GM23338 (cell line): Measurements from ENCODE around the gene TJAP1. TPM values are rescaled to one million over a fixed set of nuclear protein-coding genes. Genes with fewer than 3 reads are reported as not detected.

Source experiments
- ATAC-seq: fragments of 200-7000 bp; cut with Tn5 transposase; 3 replicates; pipeline ENCODE4 v1.9.1; 2020
- DNase-seq: peaks from one replicate; pipeline ENCODE4 v3.0.0-alpha.2; 2015; ENCODE audit warnings: low spot score
- H2AFZ ChIP-seq: fragments of 200-600 bp; sonication (generic); 2 replicates; pipeline ENCODE4 v1.8.0; 2016; ENCODE audit warnings: antibody characterized with exemption, mild to moderate bottlenecking, moderate library complexity
- H3F3A ChIP-seq: fragments of 200-600 bp; sonication (generic); replicated peaks from 2 replicates; pipeline ENCODE4 v1.8.0; 2017; ENCODE audit warnings: antibody characterized with exemption, mixed run types, low read depth
- H3K27ac ChIP-seq: fragments of 200-600 bp; sonication (generic); 2 replicates; pipeline ENCODE4 v1.6.1; 2016; ENCODE audit warnings: low read depth
- H3K27me3 ChIP-seq: fragments of 200-600 bp; sonication (generic); 2 replicates; pipeline ENCODE4 v1.8.0; 2016; ENCODE audit warnings: mild to moderate bottlenecking, mixed run types, moderate library complexity; ENCODE audit not compliant: insufficient read depth
- H3K36me3 ChIP-seq: fragments of 200-600 bp; sonication (generic); 2 replicates; pipeline ENCODE4 v1.8.0; 2016; ENCODE audit warnings: mild to moderate bottlenecking; ENCODE audit not compliant: insufficient read depth
- H3K4me1 ChIP-seq: fragments of 200-600 bp; sonication (generic); 2 replicates; pipeline ENCODE4 v1.8.0; 2016; ENCODE audit warnings: mild to moderate bottlenecking, moderate library complexity; ENCODE audit not compliant: insufficient read depth
- H3K4me2 ChIP-seq: fragments of 200-600 bp; sonication (generic); 2 replicates; pipeline ENCODE4 v1.7.1; 2017; ENCODE audit warnings: mixed run types
- H3K4me3 ChIP-seq: fragments of 200-600 bp; sonication (generic); 2 replicates; pipeline ENCODE4 v1.6.1; 2016; ENCODE audit warnings: mixed run types
- H3K79me2 ChIP-seq: fragments of 200-600 bp; sonication (generic); replicated peaks from 2 replicates; pipeline ENCODE4 v1.8.0; 2017; ENCODE audit warnings: mild to moderate bottlenecking; ENCODE audit not compliant: insufficient read depth
- H3K9me2 ChIP-seq: fragments of 200-600 bp; sonication (generic); 2 replicates; pipeline ENCODE4 v1.8.0; 2017; ENCODE audit not compliant: insufficient read depth
- H4K20me1 ChIP-seq: fragments of 200-600 bp; sonication (generic); replicated peaks from 2 replicates; pipeline ENCODE4 v1.8.0; 2017; ENCODE audit warnings: mild to moderate bottlenecking; ENCODE audit not compliant: insufficient read depth
- H3K27ac Mint-ChIP-seq: 2 replicates; pipeline ENCODE4 v1.8.0; 2020; ENCODE audit warnings: inconsistent platforms, mild to moderate bottlenecking, moderate library complexity, mixed read lengths
- H3K27me3 Mint-ChIP-seq: 3 replicates; pipeline ENCODE4 v1.8.0; 2022; ENCODE audit warnings: low read depth, mild to moderate bottlenecking, moderate library complexity, mixed read lengths, inconsistent platforms; ENCODE audit not compliant: insufficient read depth, poor library complexity
- H3K36me3 Mint-ChIP-seq: 3 replicates; pipeline ENCODE4 v1.8.0; 2021; ENCODE audit warnings: low read depth, mild to moderate bottlenecking, inconsistent platforms, moderate library complexity, mixed read lengths
- H3K4me1 Mint-ChIP-seq: 3 replicates; pipeline ENCODE4 v1.8.0; 2020; ENCODE audit warnings: mild to moderate bottlenecking, inconsistent platforms, mixed read lengths
- H3K4me3 Mint-ChIP-seq: 3 replicates; pipeline ENCODE4 v1.8.0; 2021; ENCODE audit warnings: moderate library complexity, mild to moderate bottlenecking, inconsistent platforms, mixed read lengths
- H3K9me3 Mint-ChIP-seq: 3 replicates; pipeline ENCODE4 v1.8.0; 2020; ENCODE audit warnings: moderate library complexity, mild to moderate bottlenecking, inconsistent platforms, mixed read lengths
- CREB1 ChIP-seq: fragments of 250-450 bp; sonication (Bioruptor Pico); IDR thresholded peaks from 2 replicates; pipeline ENCODE4 v1.5.0; 2020; ENCODE audit warnings: low read depth, mild to moderate bottlenecking, moderate library complexity
- EZH2 ChIP-seq: fragments of 200-600 bp; sonication (generic); IDR thresholded peaks from one replicate; pipeline ENCODE4 v1.8.0; 2017; ENCODE audit warnings: antibody characterized with exemption, mild to moderate bottlenecking, low read depth; ENCODE audit not compliant: unreplicated experiment
- EZH2phosphoT487 ChIP-seq: fragments of 200-600 bp; sonication (generic); IDR thresholded peaks from one replicate; pipeline ENCODE4 v1.8.1; 2018; ENCODE audit warnings: antibody characterized with exemption; ENCODE audit not compliant: unreplicated experiment
- JUNB ChIP-seq: IDR thresholded peaks from one replicate; pipeline ENCODE4 v1.6.1; 2016; ENCODE audit warnings: antibody characterized with exemption; ENCODE audit not compliant: unreplicated experiment
- NANOG ChIP-seq: IDR thresholded peaks from 2 replicates; pipeline ENCODE4 v1.6.1; 2016; ENCODE audit warnings: antibody characterized with exemption, borderline replicate concordance
- STAT1 ChIP-seq: IDR thresholded peaks from one replicate; pipeline ENCODE4 v1.6.1; 2016; ENCODE audit warnings: antibody characterized with exemption; ENCODE audit not compliant: unreplicated experiment
- ZNF331 ChIP-seq: fragments of 250-450 bp; sonication (Bioruptor Pico); IDR thresholded peaks from 2 replicates; pipeline ENCODE4 v1.5.0; 2020; ENCODE audit warnings: low read depth, mild to moderate bottlenecking, moderate library complexity
- polyA plus RNA-seq: library from polyadenylated mRNA; unstranded; fragments of >200 nt; fragmentation: Nextera tagmentation; extraction: Ambion mirVana; gene quantifications from 2 replicates; pipeline ENCODE4 v1.2.1, GENCODE V29; 2016
- total RNA-seq: library from RNA; depleted of rRNA; stranded (reverse); fragments of >200 nt; shearing (Covaris generic); gene quantifications from 2 replicates; pipeline ENCODE4 v1.2.3, GENCODE V29; 2014
- TF ChIP-seq, protein P1 (sequence below): fragments of 250-450 bp; sonication (Bioruptor Pico); IDR thresholded peaks from 2 replicates; pipeline ENCODE4 v1.5.0; 2020; ENCODE audit warnings: mild to moderate bottlenecking, moderate library complexity
- TF ChIP-seq, protein P2 (sequence below), 2 experiments: fragments of 200-600 bp in 1 of 2; sonication (generic) in 1 of 2; conservative IDR thresholded peaks; 2 replicates each; pipeline versions ENCODE4 v1.5.1 to v1.6.1; 2016 to 2017; ENCODE audit warnings: antibody characterized with exemption in 2 of 2, low read depth in 2 of 2, mild to moderate bottlenecking in 2 of 2, moderate library complexity in 1 of 2
- TF ChIP-seq, protein P3 (sequence below): IDR thresholded peaks from 2 replicates; pipeline ENCODE4 v1.6.1; 2016; ENCODE audit warnings: antibody characterized with exemption
- TF ChIP-seq, protein P4 (sequence below): IDR thresholded peaks from one replicate; pipeline ENCODE4 v1.6.1; 2018; ENCODE audit warnings: antibody characterized with exemption; ENCODE audit not compliant: unreplicated experiment

Gene TJAP1
- total and polyA plus RNA-seq, 2 experiments from 2014 or later: 17.6 to 34.3 TPM

DNA sequence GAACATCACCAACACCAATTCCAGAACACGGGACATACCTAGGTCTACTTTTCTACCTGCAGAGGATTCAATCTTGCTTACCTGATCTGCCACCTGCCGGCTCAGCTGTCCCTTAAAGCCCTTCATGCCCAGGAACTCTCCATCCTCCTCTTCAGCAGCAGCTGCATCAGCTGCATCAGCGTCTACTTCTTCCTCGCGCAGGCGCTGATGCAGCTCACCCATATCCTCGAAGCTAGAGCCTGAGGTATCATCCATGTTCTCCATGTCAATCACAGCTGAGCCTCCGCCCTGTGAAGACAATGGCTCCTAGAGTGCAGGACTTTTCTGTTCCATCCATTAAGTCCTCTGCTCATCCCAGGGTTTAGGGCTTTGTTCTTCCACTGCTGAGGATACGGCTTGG lies 38.4 kb downstream of the TJAP1 start:
- TF ChIP-seq EZH2: no peak
- TF ChIP-seq JUNB: no peak
- TF ChIP-seq STAT1: no peak
- Mint-ChIP-seq H3K4me3 (no peak overlapping the region), H3K9me3 (no peaks in the 10 kb centered on the region), H3K36me3 (peaks cover 44% of the 10 kb centered on the region), H3K27me3 (peaks cover 10% of the 10 kb centered on the region), H3K27ac (no peak overlapping the region), H3K4me1 (peaks cover 32% of the 10 kb centered on the region)
- DNase-seq (no peak), ATAC-seq (no peak)
- peaks cover 46% of the 10 kb centered on the region for H3K79me2 ChIP-seq
- no peaks in the 10 kb centered on the region for H3K9me2 ChIP-seq
- peak overlapping the region; percentile 90 for H3K4me3 ChIP-seq
- peak overlapping the region; percentile 97 for H3K4me2 ChIP-seq
- H4K20me1 ChIP-seq: peaks cover 3% of the 10 kb centered on the region
- H3K27me3 ChIP-seq: no peaks in the 10 kb centered on the region
- no peak overlapping the region for H2AFZ ChIP-seq
- H3K27ac ChIP-seq: no peak overlapping the region
- H3K4me1 ChIP-seq: peaks cover 23% of the 10 kb centered on the region
- H3K36me3 ChIP-seq: peaks cover 39% of the 10 kb centered on the region
- H3F3A ChIP-seq: peaks cover 31% of the 10 kb centered on the region

DNA sequence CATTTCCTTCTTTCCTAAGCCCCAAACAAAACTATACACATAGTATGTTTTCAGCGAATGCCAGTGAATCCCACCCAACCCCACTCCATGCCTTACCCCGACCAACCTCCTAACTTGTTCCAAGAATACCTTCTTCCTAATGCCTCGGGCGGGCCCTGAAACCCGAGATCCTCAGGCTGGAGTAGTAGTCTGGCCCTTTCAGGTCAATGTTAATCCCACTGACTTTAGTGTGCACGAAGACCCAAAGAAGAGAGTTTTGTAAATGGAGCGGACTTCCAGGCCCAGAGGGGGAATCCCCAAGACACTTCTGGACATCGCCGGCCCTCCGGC lies 39.0 kb downstream of the TJAP1 start:
- Mint-ChIP-seq H3K27me3 (peaks cover 10% of the 10 kb centered on the region), H3K4me1 (peaks cover 27% of the 10 kb centered on the region), H3K4me3 (no peak overlapping the region), H3K36me3 (peaks cover 38% of the 10 kb centered on the region), H3K27ac (no peak overlapping the region), H3K9me3 (no peaks in the 10 kb centered on the region)
- peak overlapping the region; percentile 88; the same call in 1 of the 2 replicates for H2AFZ ChIP-seq
- ATAC-seq (peak; percentile 50), DNase-seq (no peak)
- H3K79me2 ChIP-seq: peaks cover 46% of the 10 kb centered on the region
- H3K36me3 ChIP-seq: peaks cover 45% of the 10 kb centered on the region
- peaks cover 19% of the 10 kb centered on the region for H3K4me1 ChIP-seq
- H3K27me3 ChIP-seq: no peaks in the 10 kb centered on the region
- no peak overlapping the region for H3K27ac ChIP-seq
- peaks cover 28% of the 10 kb centered on the region for H3F3A ChIP-seq
- H3K9me2 ChIP-seq: no peaks in the 10 kb centered on the region
- H3K4me3 ChIP-seq: peak overlapping the region; percentile 90
- H3K4me2 ChIP-seq: peak overlapping the region; percentile 97
- peaks cover 3% of the 10 kb centered on the region for H4K20me1 ChIP-seq
- TF ChIP-seq, protein P1, sequence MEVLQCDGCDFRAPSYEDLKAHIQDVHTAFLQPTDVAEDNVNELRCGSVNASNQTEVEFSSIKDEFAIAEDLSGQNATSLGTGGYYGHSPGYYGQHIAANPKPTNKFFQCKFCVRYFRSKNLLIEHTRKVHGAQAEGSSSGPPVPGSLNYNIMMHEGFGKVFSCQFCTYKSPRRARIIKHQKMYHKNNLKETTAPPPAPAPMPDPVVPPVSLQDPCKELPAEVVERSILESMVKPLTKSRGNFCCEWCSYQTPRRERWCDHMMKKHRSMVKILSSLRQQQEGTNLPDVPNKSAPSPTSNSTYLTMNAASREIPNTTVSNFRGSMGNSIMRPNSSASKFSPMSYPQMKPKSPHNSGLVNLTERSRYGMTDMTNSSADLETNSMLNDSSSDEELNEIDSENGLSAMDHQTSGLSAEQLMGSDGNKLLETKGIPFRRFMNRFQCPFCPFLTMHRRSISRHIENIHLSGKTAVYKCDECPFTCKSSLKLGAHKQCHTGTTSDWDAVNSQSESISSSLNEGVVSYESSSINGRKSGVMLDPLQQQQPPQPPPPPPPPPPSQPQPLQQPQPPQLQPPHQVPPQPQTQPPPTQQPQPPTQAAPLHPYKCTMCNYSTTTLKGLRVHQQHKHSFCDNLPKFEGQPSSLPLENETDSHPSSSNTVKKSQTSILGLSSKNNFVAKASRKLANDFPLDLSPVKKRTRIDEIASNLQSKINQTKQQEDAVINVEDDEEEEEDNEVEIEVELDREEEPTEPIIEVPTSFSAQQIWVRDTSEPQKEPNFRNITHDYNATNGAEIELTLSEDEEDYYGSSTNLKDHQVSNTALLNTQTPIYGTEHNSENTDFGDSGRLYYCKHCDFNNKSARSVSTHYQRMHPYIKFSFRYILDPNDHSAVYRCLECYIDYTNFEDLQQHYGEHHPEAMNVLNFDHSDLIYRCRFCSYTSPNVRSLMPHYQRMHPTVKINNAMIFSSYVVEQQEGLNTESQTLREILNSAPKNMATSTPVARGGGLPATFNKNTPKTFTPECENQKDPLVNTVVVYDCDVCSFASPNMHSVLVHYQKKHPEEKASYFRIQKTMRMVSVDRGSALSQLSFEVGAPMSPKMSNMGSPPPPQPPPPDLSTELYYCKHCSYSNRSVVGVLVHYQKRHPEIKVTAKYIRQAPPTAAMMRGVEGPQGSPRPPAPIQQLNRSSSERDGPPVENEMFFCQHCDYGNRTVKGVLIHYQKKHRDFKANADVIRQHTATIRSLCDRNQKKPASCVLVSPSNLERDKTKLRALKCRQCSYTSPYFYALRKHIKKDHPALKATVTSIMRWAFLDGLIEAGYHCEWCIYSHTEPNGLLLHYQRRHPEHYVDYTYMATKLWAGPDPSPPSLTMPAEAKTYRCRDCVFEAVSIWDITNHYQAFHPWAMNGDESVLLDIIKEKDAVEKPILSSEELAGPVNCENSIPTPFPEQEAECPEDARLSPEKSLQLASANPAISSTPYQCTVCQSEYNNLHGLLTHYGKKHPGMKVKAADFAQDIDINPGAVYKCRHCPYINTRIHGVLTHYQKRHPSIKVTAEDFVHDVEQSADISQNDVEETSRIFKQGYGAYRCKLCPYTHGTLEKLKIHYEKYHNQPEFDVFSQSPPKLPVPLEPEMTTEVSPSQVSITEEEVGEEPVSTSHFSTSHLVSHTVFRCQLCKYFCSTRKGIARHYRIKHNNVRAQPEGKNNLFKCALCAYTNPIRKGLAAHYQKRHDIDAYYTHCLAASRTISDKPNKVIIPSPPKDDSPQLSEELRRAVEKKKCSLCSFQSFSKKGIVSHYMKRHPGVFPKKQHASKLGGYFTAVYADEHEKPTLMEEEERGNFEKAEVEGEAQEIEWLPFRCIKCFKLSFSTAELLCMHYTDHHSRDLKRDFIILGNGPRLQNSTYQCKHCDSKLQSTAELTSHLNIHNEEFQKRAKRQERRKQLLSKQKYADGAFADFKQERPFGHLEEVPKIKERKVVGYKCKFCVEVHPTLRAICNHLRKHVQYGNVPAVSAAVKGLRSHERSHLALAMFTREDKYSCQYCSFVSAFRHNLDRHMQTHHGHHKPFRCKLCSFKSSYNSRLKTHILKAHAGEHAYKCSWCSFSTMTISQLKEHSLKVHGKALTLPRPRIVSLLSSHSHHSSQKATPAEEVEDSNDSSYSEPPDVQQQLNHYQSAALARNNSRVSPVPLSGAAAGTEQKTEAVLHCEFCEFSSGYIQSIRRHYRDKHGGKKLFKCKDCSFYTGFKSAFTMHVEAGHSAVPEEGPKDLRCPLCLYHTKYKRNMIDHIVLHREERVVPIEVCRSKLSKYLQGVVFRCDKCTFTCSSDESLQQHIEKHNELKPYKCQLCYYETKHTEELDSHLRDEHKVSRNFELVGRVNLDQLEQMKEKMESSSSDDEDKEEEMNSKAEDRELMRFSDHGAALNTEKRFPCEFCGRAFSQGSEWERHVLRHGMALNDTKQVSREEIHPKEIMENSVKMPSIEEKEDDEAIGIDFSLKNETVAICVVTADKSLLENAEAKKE (CRISPR knock-in tag): no peak
- TF ChIP-seq ZNF331 (CRISPR knock-in tag) (no peak), NANOG (no peak), EZH2phosphoT487 (no peak), CREB1 (no peak)
- TF ChIP-seq, protein P2, sequence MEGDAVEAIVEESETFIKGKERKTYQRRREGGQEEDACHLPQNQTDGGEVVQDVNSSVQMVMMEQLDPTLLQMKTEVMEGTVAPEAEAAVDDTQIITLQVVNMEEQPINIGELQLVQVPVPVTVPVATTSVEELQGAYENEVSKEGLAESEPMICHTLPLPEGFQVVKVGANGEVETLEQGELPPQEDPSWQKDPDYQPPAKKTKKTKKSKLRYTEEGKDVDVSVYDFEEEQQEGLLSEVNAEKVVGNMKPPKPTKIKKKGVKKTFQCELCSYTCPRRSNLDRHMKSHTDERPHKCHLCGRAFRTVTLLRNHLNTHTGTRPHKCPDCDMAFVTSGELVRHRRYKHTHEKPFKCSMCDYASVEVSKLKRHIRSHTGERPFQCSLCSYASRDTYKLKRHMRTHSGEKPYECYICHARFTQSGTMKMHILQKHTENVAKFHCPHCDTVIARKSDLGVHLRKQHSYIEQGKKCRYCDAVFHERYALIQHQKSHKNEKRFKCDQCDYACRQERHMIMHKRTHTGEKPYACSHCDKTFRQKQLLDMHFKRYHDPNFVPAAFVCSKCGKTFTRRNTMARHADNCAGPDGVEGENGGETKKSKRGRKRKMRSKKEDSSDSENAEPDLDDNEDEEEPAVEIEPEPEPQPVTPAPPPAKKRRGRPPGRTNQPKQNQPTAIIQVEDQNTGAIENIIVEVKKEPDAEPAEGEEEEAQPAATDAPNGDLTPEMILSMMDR (conservative IDR thresholded peaks at IDR 0.05; ENCODE audit: low read depth in 2 of 2): no peak
- TF ChIP-seq, protein P3, sequence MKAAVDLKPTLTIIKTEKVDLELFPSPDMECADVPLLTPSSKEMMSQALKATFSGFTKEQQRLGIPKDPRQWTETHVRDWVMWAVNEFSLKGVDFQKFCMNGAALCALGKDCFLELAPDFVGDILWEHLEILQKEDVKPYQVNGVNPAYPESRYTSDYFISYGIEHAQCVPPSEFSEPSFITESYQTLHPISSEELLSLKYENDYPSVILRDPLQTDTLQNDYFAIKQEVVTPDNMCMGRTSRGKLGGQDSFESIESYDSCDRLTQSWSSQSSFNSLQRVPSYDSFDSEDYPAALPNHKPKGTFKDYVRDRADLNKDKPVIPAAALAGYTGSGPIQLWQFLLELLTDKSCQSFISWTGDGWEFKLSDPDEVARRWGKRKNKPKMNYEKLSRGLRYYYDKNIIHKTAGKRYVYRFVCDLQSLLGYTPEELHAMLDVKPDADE: no peak
- TF ChIP-seq, protein P4, sequence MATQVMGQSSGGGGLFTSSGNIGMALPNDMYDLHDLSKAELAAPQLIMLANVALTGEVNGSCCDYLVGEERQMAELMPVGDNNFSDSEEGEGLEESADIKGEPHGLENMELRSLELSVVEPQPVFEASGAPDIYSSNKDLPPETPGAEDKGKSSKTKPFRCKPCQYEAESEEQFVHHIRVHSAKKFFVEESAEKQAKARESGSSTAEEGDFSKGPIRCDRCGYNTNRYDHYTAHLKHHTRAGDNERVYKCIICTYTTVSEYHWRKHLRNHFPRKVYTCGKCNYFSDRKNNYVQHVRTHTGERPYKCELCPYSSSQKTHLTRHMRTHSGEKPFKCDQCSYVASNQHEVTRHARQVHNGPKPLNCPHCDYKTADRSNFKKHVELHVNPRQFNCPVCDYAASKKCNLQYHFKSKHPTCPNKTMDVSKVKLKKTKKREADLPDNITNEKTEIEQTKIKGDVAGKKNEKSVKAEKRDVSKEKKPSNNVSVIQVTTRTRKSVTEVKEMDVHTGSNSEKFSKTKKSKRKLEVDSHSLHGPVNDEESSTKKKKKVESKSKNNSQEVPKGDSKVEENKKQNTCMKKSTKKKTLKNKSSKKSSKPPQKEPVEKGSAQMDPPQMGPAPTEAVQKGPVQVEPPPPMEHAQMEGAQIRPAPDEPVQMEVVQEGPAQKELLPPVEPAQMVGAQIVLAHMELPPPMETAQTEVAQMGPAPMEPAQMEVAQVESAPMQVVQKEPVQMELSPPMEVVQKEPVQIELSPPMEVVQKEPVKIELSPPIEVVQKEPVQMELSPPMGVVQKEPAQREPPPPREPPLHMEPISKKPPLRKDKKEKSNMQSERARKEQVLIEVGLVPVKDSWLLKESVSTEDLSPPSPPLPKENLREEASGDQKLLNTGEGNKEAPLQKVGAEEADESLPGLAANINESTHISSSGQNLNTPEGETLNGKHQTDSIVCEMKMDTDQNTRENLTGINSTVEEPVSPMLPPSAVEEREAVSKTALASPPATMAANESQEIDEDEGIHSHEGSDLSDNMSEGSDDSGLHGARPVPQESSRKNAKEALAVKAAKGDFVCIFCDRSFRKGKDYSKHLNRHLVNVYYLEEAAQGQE: no peak
